Testis (tissue), 2 donors: ENCODE results near the gene SLC44A1.

Experiments used
- POLR2A ChIP-seq: fragments of 450-650 bp; IDR thresholded peaks from one replicate; pipeline ENCODE4 v1.6.1; 2017; ENCODE audit warnings: antibody characterized with exemption, mild to moderate bottlenecking, moderate library complexity
- TF ChIP-seq, protein P1 (sequence below), 3 experiments: fragments of 450-650 bp in 2 of 3; fragments of 200-600 bp in 1 of 3; sonication (generic) in 1 of 3; IDR thresholded peaks; one replicate each; pipeline ENCODE4 v1.5.1; 2016 to 2019; ENCODE audit warnings: antibody characterized with exemption in 3 of 3, mild to moderate bottlenecking in 2 of 3, moderate library complexity in 1 of 3

DNA sequence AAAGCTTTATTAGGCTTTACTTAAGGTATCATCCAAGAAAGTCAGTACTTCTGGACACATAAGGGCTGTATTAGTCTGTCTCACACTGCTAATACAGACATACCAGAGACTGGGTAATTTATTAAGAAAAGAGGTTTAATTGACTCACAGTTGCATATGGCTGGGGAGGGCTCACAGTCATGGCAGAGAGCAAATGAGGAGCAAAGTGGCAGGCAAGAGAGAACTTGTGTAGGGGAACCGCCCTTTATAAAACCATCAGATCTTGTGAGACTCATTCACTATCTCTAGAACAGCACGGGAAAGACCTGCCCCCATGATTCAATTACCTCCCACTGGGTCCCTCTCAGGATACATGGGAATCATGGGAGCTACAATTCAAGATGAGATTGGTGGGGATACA, 49.2 kb upstream of the SLC44A1 start:
- TF ChIP-seq, protein P1, sequence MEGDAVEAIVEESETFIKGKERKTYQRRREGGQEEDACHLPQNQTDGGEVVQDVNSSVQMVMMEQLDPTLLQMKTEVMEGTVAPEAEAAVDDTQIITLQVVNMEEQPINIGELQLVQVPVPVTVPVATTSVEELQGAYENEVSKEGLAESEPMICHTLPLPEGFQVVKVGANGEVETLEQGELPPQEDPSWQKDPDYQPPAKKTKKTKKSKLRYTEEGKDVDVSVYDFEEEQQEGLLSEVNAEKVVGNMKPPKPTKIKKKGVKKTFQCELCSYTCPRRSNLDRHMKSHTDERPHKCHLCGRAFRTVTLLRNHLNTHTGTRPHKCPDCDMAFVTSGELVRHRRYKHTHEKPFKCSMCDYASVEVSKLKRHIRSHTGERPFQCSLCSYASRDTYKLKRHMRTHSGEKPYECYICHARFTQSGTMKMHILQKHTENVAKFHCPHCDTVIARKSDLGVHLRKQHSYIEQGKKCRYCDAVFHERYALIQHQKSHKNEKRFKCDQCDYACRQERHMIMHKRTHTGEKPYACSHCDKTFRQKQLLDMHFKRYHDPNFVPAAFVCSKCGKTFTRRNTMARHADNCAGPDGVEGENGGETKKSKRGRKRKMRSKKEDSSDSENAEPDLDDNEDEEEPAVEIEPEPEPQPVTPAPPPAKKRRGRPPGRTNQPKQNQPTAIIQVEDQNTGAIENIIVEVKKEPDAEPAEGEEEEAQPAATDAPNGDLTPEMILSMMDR (IDR thresholded peaks at IDR 0.05), result no peak
- TF ChIP-seq POLR2A, result no peak
